ENCODE measurements around the gene LRRC28.

The LRRC28 gene

DNA sequence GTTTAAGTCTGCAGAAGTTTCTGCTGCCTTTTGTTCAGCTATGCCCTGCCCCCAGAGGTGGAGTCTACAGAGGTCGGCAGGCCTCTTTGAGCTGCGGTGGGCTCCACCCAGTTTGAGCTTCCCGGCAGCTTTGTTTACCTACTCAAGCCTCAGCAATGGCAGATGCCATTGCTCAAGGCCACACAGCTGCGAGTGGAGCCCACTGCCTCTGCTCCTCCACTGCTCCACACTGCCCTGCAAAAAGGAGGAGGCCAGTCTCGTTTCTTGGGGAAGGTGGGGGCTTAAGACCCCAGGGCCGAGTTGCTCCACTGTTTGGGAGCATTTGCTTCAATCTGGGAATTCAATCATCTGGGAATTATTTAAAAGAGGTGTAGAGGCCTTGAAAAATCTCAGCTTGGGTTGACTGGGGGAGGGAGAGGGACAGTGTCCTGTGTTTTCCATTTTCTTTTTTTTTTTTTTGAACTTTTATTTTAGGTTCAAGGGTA is 169.9 kb downstream of the LRRC28 start:
- no peak overlapping the region for H3K27ac ChIP-seq (ENCODE audit: low read depth, low read length)
- peaks cover 4% of the 10 kb centered on the region; the same call in 1 of the 2 replicates for H3K4me1 ChIP-seq (ENCODE audit: control insufficient read depth, low read length)
- no peak overlapping the region for H3K4me3 ChIP-seq (ENCODE audit: low read length)
- H3K79me2 ChIP-seq (ENCODE audit: control insufficient read depth, low read length), result no peaks in the 10 kb centered on the region
- H3F3A ChIP-seq (ENCODE audit: control insufficient read depth, insufficient read depth), result no peaks in the 10 kb centered on the region
- no peak overlapping the region for H3K4me2 ChIP-seq (ENCODE audit: low read length)
- no peaks in the 10 kb centered on the region for H4K20me1 ChIP-seq (ENCODE audit: control insufficient read depth, insufficient read depth, low read depth, low read length)
- no peaks in the 10 kb centered on the region for H3K36me3 ChIP-seq (ENCODE audit: control insufficient read depth, low read length)
- no peak for TF ChIP-seq EZH2phosphoT487 (IDR thresholded peaks at IDR 0.05; ENCODE audit: borderline replicate concordance, low read length)
- TF ChIP-seq, protein P1, sequence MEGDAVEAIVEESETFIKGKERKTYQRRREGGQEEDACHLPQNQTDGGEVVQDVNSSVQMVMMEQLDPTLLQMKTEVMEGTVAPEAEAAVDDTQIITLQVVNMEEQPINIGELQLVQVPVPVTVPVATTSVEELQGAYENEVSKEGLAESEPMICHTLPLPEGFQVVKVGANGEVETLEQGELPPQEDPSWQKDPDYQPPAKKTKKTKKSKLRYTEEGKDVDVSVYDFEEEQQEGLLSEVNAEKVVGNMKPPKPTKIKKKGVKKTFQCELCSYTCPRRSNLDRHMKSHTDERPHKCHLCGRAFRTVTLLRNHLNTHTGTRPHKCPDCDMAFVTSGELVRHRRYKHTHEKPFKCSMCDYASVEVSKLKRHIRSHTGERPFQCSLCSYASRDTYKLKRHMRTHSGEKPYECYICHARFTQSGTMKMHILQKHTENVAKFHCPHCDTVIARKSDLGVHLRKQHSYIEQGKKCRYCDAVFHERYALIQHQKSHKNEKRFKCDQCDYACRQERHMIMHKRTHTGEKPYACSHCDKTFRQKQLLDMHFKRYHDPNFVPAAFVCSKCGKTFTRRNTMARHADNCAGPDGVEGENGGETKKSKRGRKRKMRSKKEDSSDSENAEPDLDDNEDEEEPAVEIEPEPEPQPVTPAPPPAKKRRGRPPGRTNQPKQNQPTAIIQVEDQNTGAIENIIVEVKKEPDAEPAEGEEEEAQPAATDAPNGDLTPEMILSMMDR (IDR thresholded peaks at IDR 0.05; ENCODE audit: low read depth, low read length, poor library complexity, severe bottlenecking), result no peak
- no peaks in the 10 kb centered on the region for H3K27me3 ChIP-seq (ENCODE audit: control insufficient read depth, low read length)
- H3K9me2 ChIP-seq (replicated peaks; ENCODE audit: control insufficient read depth, low read length), result no peaks in the 10 kb centered on the region
- H3K9me3 ChIP-seq (ENCODE audit: control insufficient read depth, insufficient read depth, low read length), result no peaks in the 10 kb centered on the region

DNA sequence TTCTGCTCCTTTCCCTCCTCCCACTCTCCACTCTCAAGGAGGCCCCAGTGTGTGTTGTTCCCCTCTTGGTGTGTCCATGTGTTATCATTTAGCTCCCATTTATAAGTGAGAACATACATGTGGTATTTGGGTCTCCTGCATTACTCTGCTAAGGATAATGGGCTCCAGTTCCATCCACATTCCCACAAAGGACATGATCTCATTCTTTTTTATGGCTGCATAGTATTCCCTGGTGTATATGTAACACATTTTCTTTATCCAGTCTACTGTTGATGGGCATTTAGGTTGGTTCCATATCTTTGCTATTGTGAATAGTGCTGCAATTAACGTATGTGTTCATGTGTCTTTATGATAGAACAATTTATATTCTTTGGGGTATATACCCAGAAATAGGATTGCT is 170.5 kb downstream of the LRRC28 start:
- no peak for TF ChIP-seq EZH2phosphoT487 (IDR thresholded peaks at IDR 0.05; ENCODE audit: borderline replicate concordance, low read length)
- TF ChIP-seq, protein P1 (IDR thresholded peaks at IDR 0.05; ENCODE audit: low read depth, low read length, poor library complexity, severe bottlenecking), result no peak
- H3K4me2 ChIP-seq (ENCODE audit: low read length), result no peak overlapping the region
- H3K27me3 ChIP-seq (ENCODE audit: control insufficient read depth, low read length), result no peaks in the 10 kb centered on the region
- H3F3A ChIP-seq (ENCODE audit: control insufficient read depth, insufficient read depth), result no peaks in the 10 kb centered on the region
- H3K9me2 ChIP-seq (replicated peaks; ENCODE audit: control insufficient read depth, low read length), result no peaks in the 10 kb centered on the region
- no peaks in the 10 kb centered on the region for H3K36me3 ChIP-seq (ENCODE audit: control insufficient read depth, low read length)
- no peak overlapping the region for H3K4me3 ChIP-seq (ENCODE audit: low read length)
- no peaks in the 10 kb centered on the region for H3K9me3 ChIP-seq (ENCODE audit: control insufficient read depth, insufficient read depth, low read length)
- no peaks in the 10 kb centered on the region for H4K20me1 ChIP-seq (ENCODE audit: control insufficient read depth, insufficient read depth, low read depth, low read length)
- peaks cover 4% of the 10 kb centered on the region; the same call in 1 of the 2 replicates for H3K4me1 ChIP-seq (ENCODE audit: control insufficient read depth, low read length)
- H3K27ac ChIP-seq (ENCODE audit: low read depth, low read length), result no peak overlapping the region
- H3K79me2 ChIP-seq (ENCODE audit: control insufficient read depth, low read length), result no peaks in the 10 kb centered on the region

DNA sequence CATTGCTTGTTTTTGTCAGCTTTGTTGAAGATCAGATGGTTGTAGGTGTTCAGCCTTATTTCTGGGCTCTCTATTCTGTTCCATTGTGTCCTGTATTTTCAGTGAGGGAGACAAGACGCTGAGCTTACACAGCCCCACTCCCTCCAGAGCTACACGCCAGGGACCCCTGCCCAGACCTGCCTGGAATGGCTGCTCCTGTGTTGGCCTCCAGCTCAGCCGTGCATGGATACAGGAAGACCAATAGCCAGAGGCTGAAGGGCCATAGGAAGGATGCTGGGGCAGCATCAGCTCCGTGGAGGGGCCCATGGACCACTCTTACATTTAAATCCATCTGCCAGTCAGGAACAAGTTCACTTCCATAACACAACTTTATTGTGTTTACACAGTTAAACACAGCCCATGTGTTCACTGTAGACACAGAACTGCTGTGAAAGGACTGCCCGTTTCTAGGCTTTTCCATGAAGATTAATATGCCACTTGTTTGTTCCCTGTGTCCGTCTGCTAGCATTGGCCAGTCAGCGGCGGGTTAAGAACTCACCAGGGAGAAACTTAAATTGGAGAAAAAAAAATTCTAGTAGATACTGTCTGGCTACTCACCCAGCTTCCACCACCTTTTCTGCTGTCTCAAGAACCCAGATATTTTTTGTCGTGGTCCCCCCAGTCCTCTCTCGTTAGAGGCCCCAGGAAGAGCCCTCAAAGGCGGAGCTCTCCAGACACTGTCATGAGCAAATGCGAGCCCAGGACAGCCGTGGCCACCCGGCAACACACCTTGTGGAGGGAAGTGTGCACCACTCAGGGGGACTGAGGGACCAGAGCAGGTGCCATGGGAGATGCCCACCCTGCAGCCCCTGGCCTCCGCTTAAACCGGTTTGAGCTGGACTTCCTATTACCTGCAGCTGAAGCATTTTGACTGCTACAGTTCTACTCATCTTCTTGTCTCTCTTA is 172.2 kb downstream of the LRRC28 start:
- no peak overlapping the region for H3K27ac ChIP-seq (ENCODE audit: low read depth, low read length)
- peaks cover 4% of the 10 kb centered on the region; the same call in 1 of the 2 replicates for H3K4me1 ChIP-seq (ENCODE audit: control insufficient read depth, low read length)
- H3K27me3 ChIP-seq (ENCODE audit: control insufficient read depth, low read length), result no peaks in the 10 kb centered on the region
- no peak overlapping the region for H3K4me3 ChIP-seq (ENCODE audit: low read length)
- H3K36me3 ChIP-seq (ENCODE audit: control insufficient read depth, low read length), result no peaks in the 10 kb centered on the region
- no peaks in the 10 kb centered on the region for H3K9me3 ChIP-seq (ENCODE audit: control insufficient read depth, insufficient read depth, low read length)
- no peaks in the 10 kb centered on the region for H3K9me2 ChIP-seq (replicated peaks; ENCODE audit: control insufficient read depth, low read length)
- TF ChIP-seq EZH2phosphoT487 (IDR thresholded peaks at IDR 0.05; ENCODE audit: borderline replicate concordance, low read length), result no peak
- TF ChIP-seq, protein P1 (IDR thresholded peaks at IDR 0.05; ENCODE audit: low read depth, low read length, poor library complexity, severe bottlenecking), result no peak
- no peaks in the 10 kb centered on the region for H3F3A ChIP-seq (ENCODE audit: control insufficient read depth, insufficient read depth)
- H3K79me2 ChIP-seq (ENCODE audit: control insufficient read depth, low read length), result no peaks in the 10 kb centered on the region
- no peaks in the 10 kb centered on the region for H4K20me1 ChIP-seq (ENCODE audit: control insufficient read depth, insufficient read depth, low read depth, low read length)
- no peak overlapping the region for H3K4me2 ChIP-seq (ENCODE audit: low read length)

Measured in DOHH2 (cell line).